K562 (cell line): ENCODE results near the gene RBPJL. TPM values are rescaled to one million over a fixed set of nuclear protein-coding genes. Genes with fewer than 3 reads are reported as not detected.

Source experiments
- EP300 ChIP-seq: IDR thresholded peaks from 2 replicates; pipeline ENCODE4 v1.6.1; 2012; ENCODE audit warnings: low read length, improper control_type of control experiment
- FOXJ3 ChIP-seq: sonication (generic); formaldehyde crosslinking; IDR thresholded peaks from 2 replicates; pipeline ENCODE4 v1.4.0; 2020; ENCODE audit warnings: mild to moderate bottlenecking, missing genetic modification reagents
- HDAC1 ChIP-seq, 2 experiments: fragments of 450-650 bp; IDR thresholded peaks; 2 replicates each; pipeline ENCODE4 v1.6.1; 2016 to 2017; ENCODE audit warnings: inconsistent platforms in 1 of 2, mild to moderate bottlenecking in 1 of 2, moderate library complexity in 1 of 2
- HMG20A ChIP-seq: fragments of 450-650 bp; formaldehyde crosslinking; conservative IDR thresholded peaks from 2 replicates; pipeline ENCODE4 v1.4.0; 2020; ENCODE audit warnings: mild to moderate bottlenecking, mixed read lengths
- HOXB6 ChIP-seq: fragments of 250-450 bp; sonication (Bioruptor Pico); IDR thresholded peaks from 2 replicates; pipeline ENCODE4 v1.5.1; 2022; ENCODE audit warnings: mild to moderate bottlenecking, borderline replicate concordance
- MTF1 ChIP-seq: fragments of 250-450 bp; sonication (Bioruptor Pico); IDR thresholded peaks from 2 replicates; pipeline ENCODE4 v1.9.0; 2021; ENCODE audit warnings: moderate library complexity, mild to moderate bottlenecking, inconsistent platforms, borderline replicate concordance
- NONO ChIP-seq, 2 experiments: fragments of 200-400 bp in 1 of 2; fragments of 450-650 bp in 1 of 2; formaldehyde crosslinking in 1 of 2; IDR thresholded peaks; 2 replicates each; pipeline ENCODE4 v1.6.1; 2017; ENCODE audit warnings: low read depth in 2 of 2, mild to moderate bottlenecking in 2 of 2, moderate library complexity in 2 of 2, low read length in 1 of 2
- PML ChIP-seq: IDR thresholded peaks from 2 replicates; pipeline ENCODE4 v1.6.1; 2012; ENCODE audit warnings: low read length, inconsistent platforms
- TAL1 ChIP-seq: fragments of 450-650 bp; IDR thresholded peaks from 2 replicates; pipeline ENCODE4 v1.6.1; 2016; ENCODE audit warnings: mild to moderate bottlenecking
- TCF7 ChIP-seq: sonication (generic); IDR thresholded peaks from 2 replicates; pipeline ENCODE4 v1.6.1; 2016; ENCODE audit warnings: antibody characterized with exemption, borderline replicate concordance
- XRCC3 ChIP-seq: fragments of 450-650 bp; IDR thresholded peaks from 2 replicates; pipeline ENCODE4 v1.6.1; 2017; ENCODE audit warnings: mild to moderate bottlenecking, moderate library complexity
- ZC3H11A ChIP-seq: IDR thresholded peaks from 2 replicates; pipeline ENCODE4 v1.6.1; 2012; ENCODE audit warnings: low read depth, low read length, improper control_type of control experiment
- ZC3H4 ChIP-seq: sonication (generic); formaldehyde crosslinking; IDR thresholded peaks from 2 replicates; pipeline ENCODE4 v1.9.0; 2021; ENCODE audit warnings: missing genetic modification reagents, borderline replicate concordance
- ZNF561 ChIP-seq: fragments of 450-650 bp; formaldehyde crosslinking; conservative IDR thresholded peaks from 2 replicates; pipeline ENCODE4 v1.4.0; 2020; ENCODE audit warnings: mild to moderate bottlenecking, moderate library complexity
- ZNF699 ChIP-seq: fragments of 250-450 bp; sonication (Bioruptor Pico); IDR thresholded peaks from 2 replicates; pipeline ENCODE4 v1.8.0; 2021; ENCODE audit warnings: mild to moderate bottlenecking, moderate library complexity; ENCODE audit not compliant: insufficient replicate concordance
- polyA plus RNA-seq, 8 experiments: library from polyadenylated mRNA; depleted of rRNA in 4 of 8; stranded (reverse) in 5 of 8; unstranded in 3 of 8; fragments of >200 nt; fragmentation: Nextera tagmentation in 2 of 8; fragmentation: Illumina TruSeq in 1 of 8; extraction: Ambion mirVana in 2 of 8; extraction: Trizol in 1 of 8; gene quantifications; 2 replicates each; pipeline versions ENCODE4 v1.2.1 to v1.2.3, GENCODE V29; 2011 to 2014; ENCODE audit warnings: inconsistent platforms in 1 of 8, missing spikeins in 1 of 8
- total RNA-seq, 7 experiments: library from RNA; depleted of rRNA in 6 of 7; stranded (reverse); fragments of >200 nt in 6 of 7; fragmentation: Illumina TruSeq in 2 of 7; extraction: Trizol in 2 of 7; gene quantifications; 2 replicates each; pipeline versions ENCODE4 v1.2.1 to v1.2.3, GENCODE V29; 2011 to 2021; ENCODE audit warnings: low replicate concordance in 1 of 7
- TF ChIP-seq, protein P1 (sequence below), 2 experiments: fragments of 450-650 bp; formaldehyde crosslinking in 1 of 2; IDR thresholded peaks; 2 replicates each; pipeline versions ENCODE4 v1.4.0 to v1.6.1; 2014 to 2020; ENCODE audit warnings: mild to moderate bottlenecking in 2 of 2, borderline replicate concordance in 1 of 2, low read depth in 1 of 2
- TF ChIP-seq, protein P2 (sequence below): fragments of 250-450 bp; sonication (Bioruptor Pico); IDR thresholded peaks from 2 replicates; pipeline ENCODE4 v1.4.0; 2020; ENCODE audit warnings: mild to moderate bottlenecking
- TF ChIP-seq, protein P3 (sequence below): fragments of 250-450 bp; sonication (Bioruptor Pico); IDR thresholded peaks from 2 replicates; pipeline ENCODE4 v1.5.0; 2021

RBPJL gene
- total and polyA plus RNA-seq, 9 of the 15 experiments (the other 6 are each of a cell fraction or from before 2014, with no cell fraction given), result not detected

DNA sequence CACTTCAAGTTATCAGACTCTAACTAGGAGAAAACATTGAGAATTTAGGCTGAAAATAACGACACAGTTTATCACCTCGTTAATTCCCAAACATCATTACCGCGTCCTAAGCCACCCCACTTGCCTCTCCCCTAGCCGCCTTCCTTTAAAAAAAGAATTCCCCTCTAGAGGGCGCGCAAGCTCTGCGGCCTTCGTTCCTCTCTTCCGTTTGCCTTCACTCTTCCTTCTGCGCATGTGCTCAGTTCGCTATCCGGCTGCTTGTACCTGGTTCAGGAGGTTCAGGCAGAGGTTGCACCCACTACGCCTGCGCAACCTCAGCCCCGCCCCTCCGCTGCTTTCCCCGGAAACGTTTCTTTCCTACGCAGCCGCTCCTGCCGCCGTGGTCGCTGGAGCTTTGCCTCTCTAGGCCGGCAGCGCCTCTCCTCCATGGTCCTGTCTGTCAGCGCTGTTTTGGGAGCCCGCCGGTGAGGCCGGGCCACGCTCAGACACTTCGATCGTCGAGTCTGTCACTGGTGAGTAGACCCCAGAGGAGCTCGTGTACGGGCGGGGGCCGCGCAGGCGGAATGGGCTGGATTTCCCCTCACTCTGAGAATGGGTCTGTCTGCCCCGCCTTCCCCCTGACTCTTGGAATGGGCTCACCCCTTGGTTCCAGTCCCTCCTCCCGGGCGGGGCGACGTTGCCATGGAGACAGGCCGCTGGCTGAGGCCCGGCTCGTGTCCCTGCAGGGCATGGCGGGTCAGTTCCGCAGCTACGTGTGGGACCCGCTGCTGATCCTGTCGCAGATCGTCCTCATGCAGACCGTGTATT lies 56.4 kb downstream of the RBPJL start, which contains the start of gene SYS1 (continued):
- TF ChIP-seq HDAC1 (IDR thresholded peaks at IDR 0.05) (peak in 1 of 2 experiments; percentile 98; a peak in 2 of 4 replicates), XRCC3 (no peak), ZNF699 (CRISPR knock-in tag) (no peak), ZC3H11A (no peak), ZNF561 (no peak), TCF7 (no peak), HOXB6 (CRISPR knock-in tag) (no peak), PML (peak; percentile 49; the same call in 1 of the 2 replicates), FOXJ3 (CRISPR knock-in tag) (no peak), TAL1 (no peak), ZC3H4 (CRISPR knock-in tag) (no peak), NONO (IDR thresholded peaks at IDR 0.05; ENCODE audit: low read depth in 2 of 2, low read length in 1 of 2) (peak in 1 of 2 experiments; percentile 98; a peak in 2 of 4 replicates), EP300 (no peak; the same call in 1 of the 2 replicates), HMG20A (CRISPR knock-in tag) (no peak), MTF1 (CRISPR knock-in tag) (no peak)
- TF ChIP-seq, protein P1, sequence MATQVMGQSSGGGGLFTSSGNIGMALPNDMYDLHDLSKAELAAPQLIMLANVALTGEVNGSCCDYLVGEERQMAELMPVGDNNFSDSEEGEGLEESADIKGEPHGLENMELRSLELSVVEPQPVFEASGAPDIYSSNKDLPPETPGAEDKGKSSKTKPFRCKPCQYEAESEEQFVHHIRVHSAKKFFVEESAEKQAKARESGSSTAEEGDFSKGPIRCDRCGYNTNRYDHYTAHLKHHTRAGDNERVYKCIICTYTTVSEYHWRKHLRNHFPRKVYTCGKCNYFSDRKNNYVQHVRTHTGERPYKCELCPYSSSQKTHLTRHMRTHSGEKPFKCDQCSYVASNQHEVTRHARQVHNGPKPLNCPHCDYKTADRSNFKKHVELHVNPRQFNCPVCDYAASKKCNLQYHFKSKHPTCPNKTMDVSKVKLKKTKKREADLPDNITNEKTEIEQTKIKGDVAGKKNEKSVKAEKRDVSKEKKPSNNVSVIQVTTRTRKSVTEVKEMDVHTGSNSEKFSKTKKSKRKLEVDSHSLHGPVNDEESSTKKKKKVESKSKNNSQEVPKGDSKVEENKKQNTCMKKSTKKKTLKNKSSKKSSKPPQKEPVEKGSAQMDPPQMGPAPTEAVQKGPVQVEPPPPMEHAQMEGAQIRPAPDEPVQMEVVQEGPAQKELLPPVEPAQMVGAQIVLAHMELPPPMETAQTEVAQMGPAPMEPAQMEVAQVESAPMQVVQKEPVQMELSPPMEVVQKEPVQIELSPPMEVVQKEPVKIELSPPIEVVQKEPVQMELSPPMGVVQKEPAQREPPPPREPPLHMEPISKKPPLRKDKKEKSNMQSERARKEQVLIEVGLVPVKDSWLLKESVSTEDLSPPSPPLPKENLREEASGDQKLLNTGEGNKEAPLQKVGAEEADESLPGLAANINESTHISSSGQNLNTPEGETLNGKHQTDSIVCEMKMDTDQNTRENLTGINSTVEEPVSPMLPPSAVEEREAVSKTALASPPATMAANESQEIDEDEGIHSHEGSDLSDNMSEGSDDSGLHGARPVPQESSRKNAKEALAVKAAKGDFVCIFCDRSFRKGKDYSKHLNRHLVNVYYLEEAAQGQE (IDR thresholded peaks at IDR 0.05; ENCODE audit: borderline replicate concordance), result peak; percentile 78
- TF ChIP-seq, protein P1 (CRISPR knock-in tag; IDR thresholded peaks at IDR 0.05; ENCODE audit: low read depth), result peak; percentile 63
- TF ChIP-seq, protein P2, sequence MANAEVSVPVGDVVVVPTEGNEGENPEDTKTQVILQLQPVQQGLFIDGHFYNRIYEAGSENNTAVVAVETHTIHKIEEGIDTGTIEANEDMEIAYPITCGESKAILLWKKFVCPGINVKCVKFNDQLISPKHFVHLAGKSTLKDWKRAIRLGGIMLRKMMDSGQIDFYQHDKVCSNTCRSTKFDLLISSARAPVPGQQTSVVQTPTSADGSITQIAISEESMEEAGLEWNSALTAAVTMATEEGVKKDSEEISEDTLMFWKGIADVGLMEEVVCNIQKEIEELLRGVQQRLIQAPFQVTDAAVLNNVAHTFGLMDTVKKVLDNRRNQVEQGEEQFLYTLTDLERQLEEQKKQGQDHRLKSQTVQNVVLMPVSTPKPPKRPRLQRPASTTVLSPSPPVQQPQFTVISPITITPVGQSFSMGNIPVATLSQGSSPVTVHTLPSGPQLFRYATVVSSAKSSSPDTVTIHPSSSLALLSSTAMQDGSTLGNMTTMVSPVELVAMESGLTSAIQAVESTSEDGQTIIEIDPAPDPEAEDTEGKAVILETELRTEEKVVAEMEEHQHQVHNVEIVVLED, result peak; percentile 85
- TF ChIP-seq, protein P3, sequence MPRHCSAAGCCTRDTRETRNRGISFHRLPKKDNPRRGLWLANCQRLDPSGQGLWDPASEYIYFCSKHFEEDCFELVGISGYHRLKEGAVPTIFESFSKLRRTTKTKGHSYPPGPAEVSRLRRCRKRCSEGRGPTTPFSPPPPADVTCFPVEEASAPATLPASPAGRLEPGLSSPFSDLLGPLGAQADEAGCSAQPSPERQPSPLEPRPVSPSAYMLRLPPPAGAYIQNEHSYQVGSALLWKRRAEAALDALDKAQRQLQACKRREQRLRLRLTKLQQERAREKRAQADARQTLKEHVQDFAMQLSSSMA (CRISPR knock-in tag), result no peak
